Measurements from ENCODE around the gene RELN. TPM values are rescaled to one million over a fixed set of nuclear protein-coding genes. Genes with fewer than 3 reads are reported as not detected.
A peak's percentile ranks its signal among the peaks of the same experiment; 100 is the strongest.

RELN gene
- total RNA-seq, 1 experiment from 2014 or later, result 0.02 TPM

GRCh38 chr7:104023100-104023499, 33.6 kb upstream of the RELN start:
- Histone ChIP-seq H3K9me3 (ENCODE audit: control insufficient read depth, low read depth, low read length) (no peaks in the 10 kb centered on the region), H3K4me1 (ENCODE audit: insufficient read depth, low read length) (no peaks in the 10 kb centered on the region), H2BK5ac (ENCODE audit: insufficient read length, low read length) (no peak overlapping the region), H2BK120ac (ENCODE audit: low read depth, low read length, poor library complexity, severe bottlenecking) (no peak overlapping the region), H2BK15ac (ENCODE audit: low read depth, low read length) (no peak overlapping the region), H2AK5ac (ENCODE audit: insufficient read length, low read length) (no peak overlapping the region), H4K5ac (ENCODE audit: insufficient read length, low read depth, low read length) (no peak overlapping the region), H3K4ac (ENCODE audit: low read depth, low read length) (no peak overlapping the region), H2BK20ac (ENCODE audit: low read depth, low read length, poor library complexity, severe bottlenecking) (no peak overlapping the region), H4K20me1 (ENCODE audit: control insufficient read depth, insufficient read depth, insufficient read length) (no peaks in the 10 kb centered on the region), H4K8ac (replicated peaks; ENCODE audit: insufficient read length, low read depth, low read length) (no peak overlapping the region), H2BK12ac (ENCODE audit: insufficient read length, low read depth, low read length) (no peak overlapping the region), H3K14ac (ENCODE audit: insufficient read depth, low read length) (no peak overlapping the region), H3K4me2 (ENCODE audit: insufficient read depth, insufficient read length, low read length) (no peak overlapping the region), H3K23me2 (ENCODE audit: insufficient read length, low read depth, low read length, poor library complexity, severe bottlenecking) (no peaks in the 10 kb centered on the region), H3K56ac (ENCODE audit: insufficient read length, low read depth, low read length) (no peak overlapping the region), H3K27me3 (ENCODE audit: insufficient read depth, low read length) (no peaks in the 10 kb centered on the region), H3T11ph (ENCODE audit: low read length) (no peak overlapping the region), H3K9ac (ENCODE audit: extremely low read depth, insufficient read length, low read length) (no peak overlapping the region), H2AFZ (ENCODE audit: low read length) (no peak overlapping the region), H3K79me1 (ENCODE audit: insufficient read depth, low read depth, low read length, poor library complexity, severe bottlenecking) (no peaks in the 10 kb centered on the region), H4K91ac (ENCODE audit: insufficient read length, low read depth, low read length) (no peak overlapping the region), H3K18ac (ENCODE audit: insufficient read length, low read depth, low read length) (no peak overlapping the region), H3K27ac (ENCODE audit: insufficient read length, low read depth, low read length) (no peak overlapping the region), H3K79me2 (ENCODE audit: insufficient read depth, low read length) (no peaks in the 10 kb centered on the region), H3K23ac (ENCODE audit: insufficient read length, low read depth, low read length) (no peak overlapping the region)
- Mint-ChIP-seq H3K4me3 (no peak overlapping the region), H3K36me3 (ENCODE audit: insufficient read depth in 1 of 3, low read depth in 3 of 3) (no peaks in the 10 kb centered on the region; a peak in 1 of 7 replicates), H3K4me1 (no peaks in the 10 kb centered on the region), H3K27me3 (ENCODE audit: low read depth) (no peaks in the 10 kb centered on the region; the same call in 1 of the 2 replicates), H3K9me3 (no peaks in the 10 kb centered on the region), H3K27ac (peak overlapping the region in 1 of 3 experiments; percentile 59; a peak in 1 of 7 replicates)
- DNase-seq, result no peak
- no CpG with 5 or more reads among the region's 3 CpGs for WGBS (ENCODE audit: extremely low coverage, insufficient read length, low lambda C conversion rate)
- no peak for TF ChIP-seq CTCF (conservative IDR thresholded peaks at IDR 0.05)

Measured in H9 (cell line).